ENCODE data around the gene DENND5B.
A peak's percentile ranks its signal among the peaks of the same experiment; 100 is the strongest.

The DENND5B gene

DNA sequence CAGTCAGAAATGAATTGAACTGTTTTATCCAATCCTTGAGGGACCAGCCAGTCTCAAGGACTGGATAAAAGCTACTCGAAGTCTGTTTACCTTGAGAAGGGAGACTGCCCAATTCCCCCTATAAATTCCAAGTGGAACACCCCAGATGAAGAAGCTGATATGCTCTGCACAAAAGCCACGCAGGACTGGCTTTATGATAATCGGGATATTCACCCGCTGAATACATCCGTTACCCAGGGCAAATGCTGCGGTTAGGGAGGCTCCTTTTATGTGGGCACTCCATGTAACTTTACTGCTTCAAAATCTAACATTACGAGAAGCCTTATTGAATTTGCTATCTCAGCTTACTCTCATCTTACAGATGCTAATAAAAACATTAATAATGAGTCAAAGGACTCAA lies 119.1 kb downstream of the DENND5B start:
- DNase-seq, result no peak
- ATAC-seq, result no peak

- ATAC-seq, result no peak
- DNase-seq, result no peak
Measured at GRCh38 chr12:31471051-31471450, 119.9 kb downstream of the DENND5B start.

GRCh38 chr12:31470459-31470858 lies 120.5 kb downstream of the DENND5B start:
- no peak for DNase-seq
- no peak for ATAC-seq

- no peak for DNase-seq
- no peak for ATAC-seq
Measured at GRCh38 chr12:31466768-31467167, 124.2 kb downstream of the DENND5B start.

GRCh38 chr12:31465002-31465401 lies 125.9 kb downstream of the DENND5B start:
- DNase-seq (no peak), ATAC-seq (no peak)

GRCh38 chr12:31460024-31460423 lies 130.9 kb downstream of the DENND5B start:
- DNase-seq (no peak), ATAC-seq (no peak)

DNA sequence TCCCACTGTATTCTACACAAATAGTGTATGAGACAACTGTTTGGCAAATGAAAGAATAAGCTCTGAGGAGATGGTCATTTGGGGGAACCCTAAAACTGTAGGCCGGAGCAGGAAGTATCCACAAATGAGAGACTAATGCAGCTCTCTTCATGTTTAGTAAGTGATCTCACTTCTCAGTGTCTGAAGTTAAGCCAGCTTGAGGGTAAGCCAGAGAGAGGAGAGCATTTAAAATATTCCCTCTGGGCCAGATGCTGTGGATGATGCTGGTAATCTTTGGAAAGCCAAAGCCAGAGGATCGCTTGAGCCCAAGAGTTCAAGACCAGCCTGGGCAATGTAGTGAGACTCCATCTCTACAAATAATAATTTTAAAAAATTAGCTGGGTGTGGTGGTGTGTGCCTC lies 134.4 kb downstream of the DENND5B start:
- DNase-seq, result no peak
- ATAC-seq, result no peak

- ATAC-seq (no peak), DNase-seq (no peak)
Measured at GRCh38 chr12:31444736-31445135, 146.2 kb downstream of the DENND5B start.

GRCh38 chr12:31440586-31440985 lies 150.3 kb downstream of the DENND5B start:
- no peak for DNase-seq
- ATAC-seq, result no peak

- ATAC-seq (no peak), DNase-seq (no peak)
Measured at GRCh38 chr12:31440134-31440533, 150.8 kb downstream of the DENND5B start.

- ATAC-seq, result no peak
- DNase-seq, result no peak
Measured at GRCh38 chr12:31431721-31432240, 159.2 kb downstream of the DENND5B start.

- no peak for ATAC-seq
Measured at GRCh38 chr12:31423405-31423804, 167.5 kb downstream of the DENND5B start.

GRCh38 chr12:31412292-31412801 lies 178.6 kb downstream of the DENND5B start:
- DNase-seq, result no peak
- ATAC-seq, result no peak

More at GRCh38 chr12:31423405-31423804, 167.5 kb downstream of the DENND5B start:
- DNase-seq, result no peak

DNA sequence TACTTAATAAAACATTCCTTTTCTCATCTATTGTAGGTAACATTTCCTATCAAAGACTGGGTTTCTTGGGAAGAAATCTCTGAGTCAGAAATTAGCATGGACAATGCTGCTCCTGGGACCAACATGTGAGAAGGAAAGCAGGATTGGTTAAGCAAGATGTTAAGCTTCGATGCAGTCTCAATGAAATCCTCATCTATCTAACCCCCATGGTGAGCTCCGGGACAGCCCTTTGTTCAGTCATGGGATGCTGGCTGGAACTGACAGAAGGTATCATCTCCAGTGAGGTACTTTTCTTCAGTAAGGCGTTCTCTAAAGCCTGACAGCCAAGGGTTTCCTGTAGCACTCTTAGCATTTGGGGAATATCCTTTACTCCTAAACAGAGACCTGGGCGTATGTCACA lies 182.2 kb downstream of the DENND5B start:
- DNase-seq (no peak), ATAC-seq (no peak)

GRCh38 chr12:31407562-31407961 lies 183.4 kb downstream of the DENND5B start:
- ATAC-seq, result no peak

GRCh38 chr12:31406345-31406744 lies 184.6 kb downstream of the DENND5B start:
- no peak for DNase-seq
- no peak for ATAC-seq

More at GRCh38 chr12:31407562-31407961, 183.4 kb downstream of the DENND5B start:
- DNase-seq, result no peak

GRCh38 chr12:31405021-31405420 lies 185.9 kb downstream of the DENND5B start:
- ATAC-seq, result no peak
- DNase-seq, result no peak

GRCh38 chr12:31403099-31403607 lies 187.8 kb downstream of the DENND5B start:
- DNase-seq (peak; percentile 41), ATAC-seq (peak; percentile 88)

GRCh38 chr12:31393004-31393550 lies 197.9 kb downstream of the DENND5B start:
- DNase-seq (no peak), ATAC-seq (no peak)

DNA sequence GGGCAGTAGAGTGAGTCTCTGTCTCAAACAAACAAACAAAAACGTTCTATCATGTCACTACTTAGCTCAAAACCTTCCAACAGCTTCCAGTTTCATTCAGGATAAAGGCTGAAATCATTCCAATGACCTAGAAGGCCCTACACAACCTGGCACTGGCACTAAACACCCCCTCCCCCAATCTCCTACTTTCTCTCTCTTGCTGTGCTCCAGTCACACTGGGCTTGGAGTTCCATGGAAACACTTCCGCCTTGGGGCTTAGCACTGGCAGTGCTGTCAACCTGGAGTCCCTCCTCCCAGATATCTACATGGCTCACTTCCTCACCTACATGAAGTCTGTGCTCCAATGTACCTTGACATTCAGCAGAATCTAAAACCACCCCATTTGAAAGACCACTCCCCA lies 199.9 kb downstream of the DENND5B start:
- ATAC-seq (no peak), DNase-seq (no peak)

GRCh38 chr12:31388713-31389112 lies 202.2 kb downstream of the DENND5B start:
- no peak for ATAC-seq
- DNase-seq, result no peak

DNA sequence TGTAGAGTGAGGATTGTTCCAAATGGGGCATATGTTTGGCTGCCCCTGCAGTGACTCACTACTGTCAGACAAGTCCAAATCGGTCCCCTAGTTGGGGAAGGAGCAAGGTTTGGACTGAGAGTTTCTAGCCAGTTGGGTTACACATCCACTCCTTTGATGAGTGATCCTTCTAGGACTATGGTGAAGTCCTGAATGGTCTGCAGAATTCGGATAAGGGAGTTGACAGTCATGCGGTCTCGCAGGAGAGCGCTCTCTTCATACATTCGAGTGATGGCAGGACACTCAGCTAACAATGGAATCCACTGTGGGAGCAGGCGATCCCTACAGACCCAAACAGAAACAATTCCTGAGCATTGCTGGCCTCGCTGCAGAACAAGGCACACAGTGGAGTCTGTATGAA lies 203.5 kb downstream of the DENND5B start:
- ATAC-seq (no peak), DNase-seq (no peak)

DNA sequence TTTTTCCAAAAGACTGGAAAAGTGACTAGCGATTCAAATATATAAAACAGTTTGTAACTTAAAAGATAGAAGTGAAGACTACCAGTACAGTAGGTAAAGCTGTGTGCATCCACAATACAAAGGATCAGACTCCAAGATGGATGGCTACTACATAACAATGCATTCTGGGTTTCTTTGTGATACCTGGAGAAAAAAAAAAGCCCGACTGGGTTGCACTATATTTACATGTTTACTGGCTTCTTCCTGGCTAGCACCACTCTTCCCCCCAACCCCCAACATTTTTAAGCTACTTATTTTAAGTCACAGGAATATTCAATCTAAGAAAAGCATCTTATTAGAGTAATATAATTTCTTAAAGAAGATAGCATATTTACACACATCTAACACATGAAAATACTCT lies 203.9 kb downstream of the DENND5B start:
- no peak for ATAC-seq
- DNase-seq, result no peak

DNA sequence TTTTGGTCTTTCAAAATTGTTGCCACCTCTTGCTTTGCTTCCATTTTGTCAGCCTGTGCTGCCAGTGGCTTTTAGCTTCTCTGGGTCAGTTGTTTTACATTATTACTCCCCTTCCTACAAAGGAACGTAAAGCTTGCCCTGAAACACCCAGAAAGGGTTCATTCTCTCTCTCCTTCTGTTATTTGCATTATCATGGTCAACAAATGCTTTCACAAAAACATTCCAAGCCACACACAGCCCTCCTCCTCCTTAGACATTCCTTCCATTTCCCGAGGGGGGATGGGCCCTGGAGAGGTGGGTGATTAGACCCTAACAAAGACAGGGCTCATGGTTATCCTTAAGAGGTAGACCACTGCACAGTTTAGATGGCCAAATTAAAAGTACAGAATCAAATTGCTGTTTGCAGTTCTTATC lies 204.6 kb downstream of the DENND5B start:
- no peak for DNase-seq
- ATAC-seq, result no peak
